NCI-H526 treated with DMSO at 0.1 percent for 48 hours (cell line): ENCODE results near the gene ANKLE2.
"Not testable (repeated sequence)": the region's sequence is repeated elsewhere in the genome, so short reads cannot be mapped to it uniquely, and the experiment has no call there.

Experiments used
- DNase-seq: peaks from one replicate; lab custom pipeline; 2025; lab: John Stamatoyannopoulos, UW

ANKLE2 gene

DNA sequence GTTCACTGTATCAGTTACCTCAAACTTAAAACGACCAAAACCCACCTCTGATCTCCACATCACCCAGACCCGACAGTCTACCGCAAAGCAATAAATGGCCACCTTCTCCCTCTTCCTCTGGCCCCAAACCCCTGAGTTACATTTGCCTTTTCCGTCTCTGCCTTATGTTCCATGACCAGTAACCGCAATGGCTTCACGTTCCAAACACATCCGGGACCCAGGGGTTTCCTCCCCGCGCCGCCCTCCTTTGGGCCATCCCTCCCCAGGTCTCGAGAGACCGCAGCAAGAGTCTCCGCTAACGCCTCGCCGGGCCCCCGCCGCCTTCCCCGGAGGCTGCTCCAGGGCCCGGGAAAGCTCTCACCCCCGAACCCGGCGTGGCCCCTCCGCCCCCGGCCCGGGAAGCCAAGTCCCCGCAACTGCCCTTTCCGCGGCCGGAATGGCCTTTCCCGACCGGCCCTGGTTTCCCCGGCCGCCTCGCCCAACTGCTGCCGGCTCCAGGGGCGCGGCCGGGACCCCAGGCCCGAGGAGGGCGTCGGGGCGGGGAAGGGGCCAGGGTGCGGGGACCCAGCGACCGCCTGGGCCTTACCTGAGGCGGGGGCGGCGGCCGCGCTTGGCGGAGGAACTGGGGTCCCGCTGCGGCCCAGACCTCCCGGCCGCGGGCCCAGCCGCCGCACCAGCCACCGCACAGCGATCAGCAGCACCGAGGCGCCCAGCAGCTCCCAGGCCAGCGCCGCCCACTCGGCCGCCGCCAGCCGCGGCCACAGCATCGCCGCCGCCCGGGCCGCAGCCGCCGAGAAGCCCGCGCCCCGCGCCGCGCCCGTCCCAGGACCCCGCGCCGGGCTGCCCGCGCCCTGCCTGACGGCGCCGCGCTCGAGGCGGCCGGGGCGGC is at the start of gene ANKLE2:
ANKLE2 (minus strand) TSS at position 801 of the 889 bp plus-strand sequence; CDS start at position 767, 34 bp downstream.
- peak; percentile 6 for DNase-seq

DNA sequence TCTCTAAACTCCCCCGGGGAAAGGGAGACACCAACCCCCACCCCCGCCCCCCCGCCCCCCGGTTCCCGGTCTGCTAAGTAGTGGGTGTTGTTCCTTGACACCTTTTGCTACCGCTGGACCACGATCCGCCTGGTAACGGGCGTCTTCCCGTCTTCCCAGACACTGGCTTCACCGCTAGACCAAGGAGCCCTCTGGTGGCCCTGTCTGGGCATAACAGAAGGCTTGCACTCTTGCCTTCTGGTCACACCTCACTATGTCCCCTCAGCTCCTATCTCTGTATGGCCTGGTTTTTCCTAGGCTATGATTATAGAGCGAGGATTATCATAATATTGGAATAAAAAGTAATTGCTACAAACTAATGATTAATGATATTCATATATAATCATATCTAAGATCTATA is 47.8 kb upstream of the ANKLE2 start:
- DNase-seq, result not testable (repeated sequence)

DNA sequence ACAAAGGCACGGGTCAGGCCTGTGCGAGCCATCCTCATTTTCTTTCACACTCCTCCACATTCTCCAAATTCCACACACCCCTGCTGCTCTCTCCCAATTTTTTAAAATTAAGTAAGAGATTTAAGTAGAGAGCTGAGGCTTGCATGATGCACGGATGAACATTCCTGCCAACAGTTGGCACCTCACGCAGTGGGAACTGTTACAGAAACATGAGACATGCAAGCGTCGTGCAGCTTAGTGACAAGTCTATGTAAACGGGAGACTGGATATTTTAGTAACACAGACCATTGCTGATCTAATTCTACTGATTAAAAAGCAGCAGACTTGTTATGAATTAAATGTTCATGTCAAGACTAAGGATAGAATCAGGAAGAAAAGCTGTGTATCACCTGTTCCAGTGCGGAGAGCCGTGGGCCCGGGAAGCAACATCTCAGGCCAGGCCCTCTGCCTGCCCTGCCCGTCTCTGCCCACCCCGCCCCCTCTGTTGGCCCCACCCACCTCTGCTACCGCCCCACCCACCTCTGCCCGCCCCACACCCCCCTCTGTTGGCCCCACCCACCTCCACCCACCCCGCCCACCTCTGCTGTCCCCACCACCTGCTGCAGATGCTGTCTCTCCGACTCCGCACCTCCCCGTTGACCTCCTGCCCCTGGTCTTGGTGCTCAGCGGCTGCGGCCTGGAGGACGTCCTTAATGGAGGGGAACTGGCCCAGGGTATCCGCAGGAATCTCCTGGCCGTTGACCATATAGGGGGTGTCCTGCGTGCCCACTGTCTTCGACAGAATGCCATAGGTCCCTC is 45.9 kb upstream of the ANKLE2 start:
- no peak for DNase-seq

DNA sequence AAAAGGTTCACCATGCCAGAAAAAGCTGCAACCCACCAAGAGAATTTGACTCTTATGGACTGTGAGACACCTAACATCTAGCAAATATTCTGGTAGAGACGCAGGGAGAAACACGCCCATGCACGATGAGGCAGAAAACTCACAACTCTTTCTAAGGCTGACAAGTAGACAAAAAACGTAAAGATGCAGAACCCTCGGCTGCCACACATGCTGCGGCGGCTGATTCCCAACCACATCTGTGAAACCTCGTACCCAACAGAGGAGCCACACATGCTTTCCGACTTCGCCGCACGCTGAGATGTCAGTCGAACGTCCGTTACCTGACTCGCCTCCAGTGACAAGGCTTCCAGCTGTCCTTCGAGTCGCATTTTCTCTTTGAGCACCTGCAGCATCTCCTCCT is 45.2 kb upstream of the ANKLE2 start:
- no peak for DNase-seq

DNA sequence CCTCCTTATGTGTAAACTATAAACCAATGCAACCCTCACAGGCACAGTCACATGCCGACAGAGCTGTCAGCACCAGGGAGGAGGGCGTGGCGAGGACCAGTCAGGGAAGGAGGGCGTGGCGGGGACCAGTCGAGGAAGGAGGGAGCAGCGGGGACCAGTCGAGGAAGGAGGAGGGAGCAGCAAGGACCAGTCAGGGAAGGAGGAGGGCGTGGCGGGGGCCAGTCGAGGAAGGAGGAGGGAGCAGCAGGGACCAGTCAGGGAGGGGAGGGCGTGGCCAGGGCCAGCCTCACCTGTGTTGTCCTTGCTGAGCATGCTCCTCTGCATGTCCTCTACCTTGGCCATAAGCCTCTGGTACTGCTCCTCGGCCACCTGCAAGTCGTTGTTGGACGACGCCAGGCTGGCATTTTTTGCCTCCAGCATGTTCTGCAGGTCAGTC is 42.8 kb upstream of the ANKLE2 start:
- no peak for DNase-seq

DNA sequence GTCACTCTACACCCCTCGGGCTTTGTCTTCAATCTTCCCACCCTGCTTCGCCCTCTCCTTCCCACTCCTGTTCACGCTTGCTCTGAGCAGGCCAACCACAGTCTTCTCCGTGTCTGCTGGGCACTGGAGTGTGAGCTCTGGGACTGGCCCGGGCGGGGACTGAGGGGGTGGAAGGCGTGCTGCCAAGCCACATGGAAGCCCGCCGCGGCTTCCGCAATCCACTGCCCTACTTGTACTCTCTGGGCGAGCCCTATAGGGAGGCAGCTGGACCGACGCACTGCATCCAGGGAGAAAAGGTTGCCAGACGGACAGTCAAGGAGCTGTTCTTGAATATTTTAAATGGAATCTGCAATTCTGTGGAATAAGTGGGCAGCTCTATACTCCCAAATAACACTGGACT is 42.3 kb upstream of the ANKLE2 start:
- DNase-seq, result no peak

DNA sequence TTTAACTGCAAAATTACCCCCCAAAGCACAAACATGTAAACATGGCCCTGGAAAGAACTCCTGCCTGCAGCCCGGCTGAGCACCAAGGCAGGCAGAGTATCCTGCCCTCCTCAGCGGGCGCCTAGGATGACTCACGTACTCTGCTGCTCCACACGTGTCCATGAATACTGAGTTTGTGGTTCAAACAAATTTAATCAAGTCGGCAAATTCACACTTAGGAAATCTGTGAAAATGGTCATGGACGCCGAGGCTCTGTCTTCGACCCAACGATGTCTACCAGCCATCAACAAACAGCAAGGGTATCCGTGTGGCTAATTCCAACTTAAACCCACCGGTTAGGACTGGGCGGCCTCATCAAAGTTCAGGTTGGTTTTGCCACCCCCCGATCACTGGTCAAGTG is 41.5 kb upstream of the ANKLE2 start:
- DNase-seq, result no peak

DNA sequence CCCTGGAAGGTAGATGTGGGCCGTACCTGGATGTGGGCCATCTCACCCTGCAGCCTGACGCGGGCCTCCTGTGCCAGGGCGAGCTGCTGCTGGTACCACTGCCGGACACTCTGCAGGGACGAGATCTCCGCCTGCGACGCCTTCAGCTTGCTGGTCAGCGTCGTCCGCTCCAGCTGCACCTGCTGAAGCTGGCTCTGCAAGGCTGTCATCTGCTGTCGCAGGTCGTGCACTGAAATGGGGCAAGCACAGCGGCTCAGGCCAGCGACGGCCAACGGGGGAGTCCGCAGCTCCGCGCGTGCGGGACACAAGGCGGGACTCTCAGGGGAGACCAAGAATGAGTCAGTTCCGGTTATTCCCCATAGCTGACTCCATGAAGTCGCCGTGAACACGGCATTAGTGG is 40.1 kb upstream of the ANKLE2 start:
- DNase-seq, result no peak

DNA sequence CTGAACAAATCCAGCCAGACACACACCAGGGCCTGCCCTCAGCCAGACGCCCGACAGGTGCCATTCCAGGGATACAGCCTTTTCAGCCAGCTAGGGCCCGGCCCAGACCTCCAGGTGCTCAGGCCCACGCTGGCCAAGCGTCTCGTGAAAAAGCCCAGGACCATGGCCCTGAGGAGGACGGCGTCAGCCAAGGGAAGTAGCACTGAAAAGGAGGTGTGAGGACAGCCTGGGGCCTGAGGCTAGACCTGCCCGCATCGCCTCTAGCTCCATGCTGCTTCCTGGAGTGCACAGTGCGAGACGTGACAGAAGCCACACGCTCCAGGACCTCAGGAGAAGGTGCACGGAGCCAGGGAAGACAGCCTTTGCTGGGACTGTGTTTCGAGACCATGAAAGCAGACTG is 37.2 kb upstream of the ANKLE2 start:
- no peak for DNase-seq

DNA sequence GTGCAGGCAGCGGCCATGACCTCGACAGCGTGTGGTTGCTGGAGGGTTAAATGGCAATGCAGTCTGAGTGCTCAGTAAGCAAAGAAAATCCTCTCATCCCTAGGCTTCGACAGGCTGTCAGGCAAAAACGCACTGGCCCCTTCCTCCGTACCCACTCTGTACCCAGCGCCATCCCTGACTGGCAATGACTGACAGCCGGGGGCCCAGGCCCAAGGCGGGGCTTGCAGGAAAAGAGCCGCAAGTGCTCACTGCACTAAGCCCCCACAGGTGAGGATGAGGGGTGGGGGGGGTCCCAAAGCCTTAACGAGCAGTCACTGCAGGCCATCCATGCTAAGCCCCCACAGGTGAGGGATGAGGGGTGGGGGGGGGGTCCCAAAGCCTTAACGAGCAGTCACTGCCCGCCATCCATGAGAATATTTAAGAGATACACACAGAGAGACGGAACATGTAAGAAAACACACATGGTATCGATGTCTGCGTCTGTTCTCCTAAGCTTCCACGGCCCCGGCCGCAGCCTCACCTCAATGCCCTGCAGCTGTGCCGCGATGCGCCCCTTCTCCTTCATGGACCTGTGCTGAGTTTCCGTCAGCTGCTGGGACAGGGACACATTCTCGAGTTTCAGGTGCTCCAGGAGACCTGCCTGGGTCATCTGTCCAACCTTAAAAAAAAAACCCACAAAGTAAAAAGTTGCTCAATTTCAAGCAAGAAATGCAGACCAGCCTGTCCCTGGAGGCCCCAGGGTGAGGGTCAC is 36.4 kb upstream of the ANKLE2 start:
- no peak for DNase-seq

DNA sequence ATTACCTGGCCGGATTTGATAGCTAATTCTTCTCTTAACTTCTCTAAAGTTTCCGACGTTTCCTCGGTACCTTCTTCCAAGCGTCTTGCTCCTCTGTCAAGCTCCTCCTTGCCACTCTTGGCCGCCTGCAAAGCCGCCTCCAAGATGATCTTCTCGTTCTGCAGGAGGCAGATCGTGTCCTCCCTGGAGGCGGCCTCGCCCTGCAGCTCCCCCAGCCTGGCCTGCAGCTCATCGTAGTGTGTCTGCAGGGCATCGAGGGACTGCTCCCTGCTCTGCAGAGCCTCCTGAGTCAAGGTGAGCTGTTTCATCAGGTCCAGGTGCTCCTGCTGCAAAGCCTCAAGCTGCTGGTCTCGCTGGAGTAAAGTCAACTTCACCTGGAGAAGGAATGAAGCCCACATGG is 34.2 kb upstream of the ANKLE2 start:
- no peak for DNase-seq

DNA sequence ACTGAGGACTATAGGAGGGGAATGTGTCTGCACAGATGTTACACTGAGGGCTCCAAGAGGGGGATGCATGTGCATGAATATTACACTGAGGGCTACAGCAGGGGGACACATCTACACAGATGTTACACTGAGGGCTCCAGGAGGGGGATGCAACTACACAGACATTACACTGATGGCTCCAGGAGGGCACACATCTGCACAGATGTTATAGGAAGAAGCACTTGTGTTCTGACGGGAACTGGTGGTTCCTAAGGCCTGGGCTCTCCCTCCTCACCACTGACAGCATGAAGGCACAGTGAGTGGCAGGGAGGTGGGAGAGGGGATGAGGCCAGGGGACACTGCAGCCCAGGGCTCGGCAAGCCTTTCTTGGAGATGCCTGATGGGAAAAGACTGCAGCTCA is 30.3 kb upstream of the ANKLE2 start:
- not testable (repeated sequence) for DNase-seq

DNA sequence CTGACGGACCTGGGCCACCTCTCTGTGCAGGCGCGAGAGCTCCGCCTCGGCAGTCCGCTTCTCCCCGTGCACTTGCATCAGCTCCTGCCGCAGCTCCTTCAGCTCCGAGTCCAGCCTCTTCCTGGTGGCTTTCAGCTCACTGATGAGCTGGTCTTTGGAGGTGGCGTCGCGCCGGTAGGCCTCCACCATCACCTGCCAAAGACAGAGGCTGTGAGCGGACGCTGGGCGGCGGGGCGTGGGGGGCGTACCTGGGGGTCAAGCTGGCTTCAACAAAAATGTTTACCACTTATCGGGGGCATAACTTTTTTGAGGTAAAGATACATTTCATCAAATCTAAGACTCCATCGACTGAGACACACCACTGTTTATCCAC is 27.5 kb upstream of the ANKLE2 start:
- no peak for DNase-seq

DNA sequence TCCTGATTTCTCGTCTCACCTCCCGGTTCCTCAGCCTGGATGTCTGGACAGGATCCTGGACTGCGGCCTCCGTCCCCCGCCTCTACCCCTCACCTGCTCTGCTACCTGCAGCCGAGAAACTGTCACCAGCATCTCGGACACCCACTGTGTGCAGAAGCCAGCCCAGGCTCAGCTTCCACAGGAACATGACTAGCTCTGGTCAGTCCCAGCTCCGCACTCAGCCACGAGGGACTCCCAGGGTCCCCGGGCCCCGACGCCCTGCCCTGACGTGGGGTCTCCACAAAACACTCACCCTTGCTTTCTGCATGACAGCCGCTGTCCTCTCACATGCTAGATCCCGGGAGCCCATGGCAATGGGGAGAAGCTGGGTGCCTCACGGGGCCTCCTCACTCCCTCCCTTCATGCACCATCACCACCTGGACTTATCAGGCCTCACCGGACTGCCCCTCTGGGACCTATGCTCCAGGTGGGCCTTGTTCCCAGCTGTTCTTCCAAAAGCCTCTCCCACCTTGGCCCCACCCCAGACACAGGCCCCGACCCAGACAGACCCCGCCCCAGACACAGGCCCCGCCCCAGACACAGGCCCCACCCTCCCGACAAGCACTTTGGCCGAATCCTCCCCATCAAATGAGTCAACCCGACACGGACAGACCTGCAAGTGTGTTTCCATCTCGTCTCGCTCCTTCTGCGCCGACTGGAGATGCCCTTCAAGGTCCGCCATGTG is 26.9 kb upstream of the ANKLE2 start:
- DNase-seq, result no peak

DNA sequence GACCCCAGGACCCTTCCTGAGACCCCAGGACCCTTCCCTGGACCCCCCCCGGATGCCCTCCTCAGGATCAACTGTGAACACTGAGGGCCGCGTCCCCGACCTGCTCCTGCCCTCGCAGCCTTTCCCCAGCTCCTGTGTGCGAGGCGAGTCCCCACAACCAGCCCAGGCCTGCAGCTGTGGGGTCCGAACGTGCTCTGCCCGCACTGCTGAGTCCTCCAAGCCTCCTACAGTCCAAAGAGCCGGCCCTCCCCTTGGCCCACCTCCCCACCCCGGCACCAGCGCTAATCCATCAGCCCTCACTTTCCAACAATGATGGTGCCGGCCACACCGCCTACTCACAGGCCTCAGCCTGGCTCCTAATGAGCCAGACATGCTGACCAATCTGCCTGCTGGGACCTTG is 26.2 kb upstream of the ANKLE2 start:
- no peak for DNase-seq

DNA sequence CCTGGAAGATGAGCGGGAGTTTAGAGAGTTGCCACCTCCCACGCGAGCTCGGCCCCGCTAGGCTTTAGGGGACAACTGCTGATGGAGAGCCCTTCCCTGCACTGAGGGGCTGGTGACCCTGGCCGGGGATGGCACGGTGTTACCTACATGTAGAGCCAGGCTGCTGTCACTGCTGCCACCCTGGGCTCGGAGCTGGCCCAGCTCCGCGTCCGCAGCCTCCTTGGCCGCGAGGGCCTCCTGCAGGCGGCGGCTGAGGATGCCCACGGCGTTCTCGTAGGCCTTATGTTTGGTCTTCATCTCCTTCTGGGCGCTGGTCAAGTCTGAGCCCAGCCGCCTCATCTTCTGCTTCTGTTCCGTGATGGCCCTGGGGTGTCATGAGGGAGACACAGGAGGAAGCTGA is 24.6 kb upstream of the ANKLE2 start:
- no peak for DNase-seq

DNA sequence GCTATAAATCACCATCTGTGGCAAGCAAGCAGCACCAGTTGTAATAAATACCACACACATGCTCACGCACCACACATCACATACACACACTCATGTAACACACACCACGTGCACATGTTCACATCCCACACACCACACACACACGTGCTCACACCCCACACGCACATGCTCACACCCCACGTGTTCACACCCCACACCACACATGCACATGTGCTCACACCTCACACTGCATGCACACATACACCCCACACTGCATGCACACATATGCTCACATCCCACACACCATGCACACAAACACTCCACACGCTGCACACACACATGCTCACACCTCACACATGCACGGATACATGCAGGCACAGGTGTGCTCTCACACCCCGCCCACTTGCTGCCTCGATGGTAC is 22.9 kb upstream of the ANKLE2 start:
- no peak for DNase-seq

DNA sequence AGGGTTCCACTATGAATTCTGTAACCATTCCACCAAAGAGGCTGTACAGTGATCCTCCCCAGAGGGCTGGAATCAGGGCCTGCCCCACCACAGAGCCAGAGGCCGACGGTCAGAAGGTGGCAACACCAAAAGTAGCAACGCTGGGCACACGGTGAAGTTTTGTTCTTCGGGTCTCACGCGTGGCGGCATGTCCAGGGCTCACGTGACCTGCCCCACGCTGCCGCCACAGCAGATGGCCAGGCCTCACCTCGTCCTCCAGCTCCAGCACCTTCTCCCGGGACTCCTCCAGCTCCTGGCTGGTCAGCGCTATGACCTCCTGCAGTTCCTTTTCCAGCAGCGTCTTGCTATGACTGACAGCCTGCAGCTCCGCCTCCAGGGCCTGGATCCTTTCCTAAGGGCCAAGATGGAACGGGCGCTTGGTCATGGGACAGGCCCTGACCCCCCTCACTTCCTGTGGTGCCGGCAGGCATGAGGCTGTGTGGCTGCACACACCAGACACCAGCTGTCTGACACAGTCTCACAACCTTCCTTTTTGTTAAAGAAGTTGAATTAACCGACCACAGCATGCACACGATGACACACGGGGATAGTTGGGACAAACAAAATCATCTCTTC is 22.4 kb upstream of the ANKLE2 start:
- DNase-seq, result no peak

DNA sequence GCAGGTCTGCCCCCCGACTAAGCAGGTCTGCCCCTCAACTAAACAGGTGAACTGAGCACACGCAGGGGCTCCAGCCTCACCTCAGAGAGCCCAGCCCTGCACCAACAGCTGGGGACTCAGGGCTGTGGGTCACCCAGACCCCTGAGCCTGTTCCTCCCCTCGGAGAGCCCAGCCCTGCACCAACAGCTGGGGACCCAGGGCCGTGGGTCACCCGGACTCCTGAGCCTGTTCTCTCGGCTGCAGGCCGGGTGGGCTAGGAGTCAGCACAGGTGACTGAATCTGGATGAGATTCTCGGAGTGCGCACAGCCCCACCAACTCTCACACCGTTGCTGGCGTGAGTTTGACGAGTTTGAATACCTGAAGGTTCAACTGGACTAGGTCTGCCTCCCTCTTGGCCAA is 20.3 kb upstream of the ANKLE2 start:
- no peak for DNase-seq

DNA sequence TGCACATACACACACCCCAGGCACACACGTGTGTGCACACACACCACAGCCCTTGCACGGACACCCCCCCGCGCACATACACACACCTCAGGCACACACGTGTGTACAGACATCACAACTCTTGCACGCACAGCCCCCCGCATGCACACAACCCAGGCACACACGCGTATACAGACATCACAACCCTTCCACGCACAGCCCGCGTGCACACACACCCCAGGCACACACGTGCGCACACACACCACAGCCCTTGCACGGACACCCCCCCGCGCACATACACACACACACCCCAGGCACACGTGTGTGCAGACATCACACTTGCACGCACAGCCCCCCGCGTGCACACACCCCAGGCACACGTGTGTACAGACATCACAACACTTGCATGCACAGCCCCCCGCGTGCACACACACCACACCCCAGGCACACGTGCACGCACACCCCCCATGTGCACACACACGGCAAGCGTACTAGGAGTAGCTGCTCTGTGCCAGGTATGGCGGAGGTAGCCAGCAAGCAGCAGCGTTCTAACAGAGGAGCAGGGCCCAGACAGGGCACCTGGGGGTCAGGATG is 18.2 kb upstream of the ANKLE2 start:
- no peak for DNase-seq

DNA sequence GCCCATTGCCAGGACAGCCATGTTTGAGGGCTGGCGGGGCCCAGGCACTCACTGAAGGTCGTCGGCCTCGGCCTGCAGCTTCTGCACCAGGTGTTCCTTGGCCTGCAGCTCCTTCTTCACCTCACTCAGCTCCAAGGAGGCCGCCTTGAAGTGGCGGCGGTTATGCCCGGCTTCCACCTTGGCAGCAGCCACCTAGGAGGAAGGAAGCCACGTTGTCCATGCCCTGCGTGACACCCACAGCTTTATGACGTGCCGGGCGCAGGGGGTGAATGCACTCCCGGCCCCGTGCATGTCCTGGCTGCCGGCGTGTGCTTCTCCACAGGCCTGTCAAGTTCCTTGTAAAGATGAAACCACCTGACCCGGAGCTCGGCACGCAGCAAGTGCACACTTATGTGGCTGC is 16.0 kb upstream of the ANKLE2 start:
- no peak for DNase-seq
